ENCODE results near the gene PYROXD2. TPM values are rescaled to one million over a fixed set of nuclear protein-coding genes. Genes with fewer than 3 reads are reported as not detected.
A peak's percentile ranks its signal among the peaks of the same experiment; 100 is the strongest.

The PYROXD2 gene
- total RNA-seq, 1 donor from 2014 or later, result 2.8 TPM

DNA sequence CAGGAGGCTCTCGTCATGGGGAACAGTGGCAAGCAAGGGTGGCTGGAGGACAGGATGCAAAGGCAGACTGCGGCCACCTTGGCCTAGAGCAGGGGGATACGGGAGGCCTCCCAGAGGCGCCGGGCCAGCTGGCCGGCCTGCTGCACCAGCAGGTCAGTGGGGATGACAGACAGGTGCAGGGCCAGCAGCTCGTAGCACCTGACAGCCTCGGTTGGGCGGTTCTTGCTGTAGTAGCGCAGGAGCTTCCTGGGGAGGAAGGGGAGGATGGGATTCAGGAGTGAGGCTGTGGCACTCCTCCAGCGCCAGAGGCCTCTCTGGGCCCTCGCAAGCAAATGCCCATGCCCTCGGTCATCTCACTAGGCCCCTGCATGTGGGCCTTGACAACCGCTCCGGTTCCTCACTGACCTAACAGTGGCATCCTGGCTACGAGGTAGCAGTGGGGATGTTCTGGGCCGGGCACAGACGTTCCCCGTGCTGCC, 2.5 kb upstream of the PYROXD2 start:
- H3K27me3 Mint-ChIP-seq (ENCODE audit: low read depth), result no peaks in the 10 kb centered on the region
- no peaks in the 10 kb centered on the region for H3K9me3 Mint-ChIP-seq
- H3K27ac Mint-ChIP-seq, result no peak overlapping the region

DNA sequence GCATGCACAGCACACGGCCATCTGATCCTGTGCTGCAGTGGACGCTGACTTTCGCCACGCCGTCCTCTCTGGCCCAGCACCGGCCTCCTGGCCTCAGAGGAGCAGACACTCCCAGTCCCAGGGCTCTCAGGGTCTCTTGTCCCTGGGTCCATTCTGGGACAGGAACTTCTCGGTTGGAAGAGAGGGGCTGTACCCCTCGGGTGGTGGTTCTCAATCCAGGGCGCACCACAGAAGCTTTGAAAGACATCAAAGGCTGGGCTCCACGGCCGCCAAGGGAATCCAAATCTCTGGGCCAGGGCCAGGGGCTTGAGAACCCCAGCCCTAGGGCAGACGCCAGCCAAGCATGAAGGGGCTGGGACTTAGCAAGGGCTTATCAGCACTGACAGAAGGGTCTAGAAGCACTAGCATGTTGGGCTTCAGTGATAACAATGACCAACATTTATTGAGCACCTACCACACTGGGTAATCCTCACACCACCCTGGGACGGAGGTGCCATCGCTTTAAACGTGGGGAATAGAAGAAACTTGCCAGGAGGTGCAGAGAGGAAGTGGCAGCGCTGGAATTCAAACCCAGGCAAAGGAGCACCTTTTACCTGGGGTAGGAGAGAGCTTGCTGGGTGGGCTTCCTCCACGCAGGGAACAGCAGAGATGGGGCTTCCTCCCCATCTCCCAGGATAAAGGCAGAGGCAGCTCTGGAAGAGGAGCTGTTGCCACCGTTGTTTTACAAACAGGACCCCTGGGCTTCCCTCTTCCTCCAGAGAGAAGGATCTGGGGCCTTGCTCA, 1.8 kb upstream of the PYROXD2 start:
- intact Hi-C loops (cut with micrococcal nuclease), result no loop called here
- Mint-ChIP-seq H3K4me3 (ENCODE audit: low read depth) (no peak overlapping the region), H3K9me3 (no peaks in the 10 kb centered on the region), H3K27me3 (ENCODE audit: low read depth) (no peaks in the 10 kb centered on the region), H3K4me1 (ENCODE audit: low read depth) (peaks cover 10% of the 10 kb centered on the region), H3K27ac (no peak overlapping the region), H3K36me3 (ENCODE audit: low read depth) (peaks cover 21% of the 10 kb centered on the region)
- DNase-seq (ENCODE audit: low spot score), result no peak

More for the DNA sequence above, 2.5 kb upstream of the PYROXD2 start:
- no peak for DNase-seq (ENCODE audit: low spot score)
- intact Hi-C loops (cut with micrococcal nuclease), result no loop called here
- Mint-ChIP-seq H3K4me3 (ENCODE audit: low read depth) (no peak overlapping the region), H3K4me1 (ENCODE audit: low read depth) (peaks cover 10% of the 10 kb centered on the region), H3K36me3 (ENCODE audit: low read depth) (peaks cover 22% of the 10 kb centered on the region)

DNA sequence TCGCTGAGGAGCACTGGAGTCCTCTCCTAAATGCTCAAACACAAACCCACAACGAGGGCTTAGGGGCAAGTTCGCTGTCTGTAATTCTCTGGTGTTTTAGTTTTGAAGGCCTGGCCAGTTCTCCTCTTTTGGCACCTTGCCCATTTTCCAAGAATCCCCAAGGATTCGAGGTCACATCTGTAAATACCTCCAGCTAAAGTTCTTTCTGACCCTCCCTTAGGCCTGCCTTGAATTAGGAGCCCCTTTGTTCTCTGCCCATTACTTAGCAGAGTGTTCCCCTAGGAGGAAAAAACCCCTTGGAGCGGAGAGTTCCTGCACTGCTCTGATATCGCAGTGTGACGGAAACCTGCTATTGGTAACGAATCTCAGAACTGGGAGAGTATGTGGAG, 743 bp upstream of the PYROXD2 start:
- intact Hi-C loops (cut with micrococcal nuclease), result no loop called here
- peak overlapping the region; percentile 28 for H3K27ac Mint-ChIP-seq
- no peak for DNase-seq (ENCODE audit: low spot score)

DNA sequence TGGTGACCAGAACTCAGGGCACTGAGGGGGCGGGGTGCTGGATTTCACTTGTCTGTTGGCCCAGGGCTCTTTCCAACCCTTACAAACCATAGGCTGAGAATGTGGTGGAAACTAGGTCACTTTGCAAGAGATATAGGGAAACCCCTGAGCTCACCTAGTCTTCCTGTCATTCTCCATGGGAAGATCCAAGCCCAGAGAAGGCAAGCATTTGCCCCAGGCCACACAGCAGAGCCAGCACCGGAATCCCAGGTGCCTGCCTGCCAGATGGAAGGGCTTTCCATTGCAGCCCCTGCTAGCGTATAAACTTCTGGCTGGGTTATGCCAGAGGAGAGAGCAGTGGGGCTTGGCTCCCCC, 427 bp downstream of the PYROXD2 start:
- no peaks in the 10 kb centered on the region for H3K9me3 Mint-ChIP-seq
- peaks cover 9% of the 10 kb centered on the region for H3K36me3 Mint-ChIP-seq (ENCODE audit: low read depth)
- DNase-seq (ENCODE audit: low spot score), result no peak
- H3K27ac Mint-ChIP-seq, result peak overlapping the region; percentile 79
- no peaks in the 10 kb centered on the region for H3K27me3 Mint-ChIP-seq (ENCODE audit: low read depth)
- H3K4me1 Mint-ChIP-seq (ENCODE audit: low read depth), result peaks cover 10% of the 10 kb centered on the region
- intact Hi-C loops (cut with micrococcal nuclease), result no loop called here
- peak overlapping the region; percentile 82 for H3K4me3 Mint-ChIP-seq (ENCODE audit: low read depth)

More for the DNA sequence above, 743 bp upstream of the PYROXD2 start:
- H3K4me1 Mint-ChIP-seq (ENCODE audit: low read depth), result peaks cover 10% of the 10 kb centered on the region
- H3K27me3 Mint-ChIP-seq (ENCODE audit: low read depth), result no peaks in the 10 kb centered on the region
- H3K36me3 Mint-ChIP-seq (ENCODE audit: low read depth), result peaks cover 16% of the 10 kb centered on the region
- no peak overlapping the region for H3K4me3 Mint-ChIP-seq (ENCODE audit: low read depth)
- H3K9me3 Mint-ChIP-seq, result no peaks in the 10 kb centered on the region

DNA sequence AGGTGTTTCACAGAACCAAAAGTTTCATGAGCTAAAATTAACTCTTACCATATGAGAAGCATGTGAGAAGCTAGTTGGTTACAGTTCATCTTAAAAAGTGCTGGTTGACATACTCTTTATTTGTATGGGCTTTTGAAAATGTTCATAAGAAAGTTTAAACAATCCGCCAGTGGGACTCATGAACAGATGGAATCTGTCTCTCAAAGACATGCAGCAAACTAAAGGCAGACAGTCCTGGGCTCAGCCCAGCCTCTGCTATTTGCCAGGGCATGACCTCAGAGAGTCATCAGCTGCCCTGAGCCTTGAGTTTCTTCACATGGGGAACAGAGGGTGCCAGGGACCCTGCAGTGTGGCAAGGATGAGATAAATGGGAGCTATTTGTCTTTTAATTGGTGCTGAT, 3.2 kb downstream of the PYROXD2 start:
- DNase-seq (ENCODE audit: low spot score), result no peak
- peaks cover 10% of the 10 kb centered on the region for H3K4me1 Mint-ChIP-seq (ENCODE audit: low read depth)
- peaks cover 3% of the 10 kb centered on the region for H3K36me3 Mint-ChIP-seq (ENCODE audit: low read depth)
- H3K27ac Mint-ChIP-seq, result no peak overlapping the region
- no peak overlapping the region for H3K4me3 Mint-ChIP-seq (ENCODE audit: low read depth)
- no peaks in the 10 kb centered on the region for H3K27me3 Mint-ChIP-seq (ENCODE audit: low read depth)
- no peaks in the 10 kb centered on the region for H3K9me3 Mint-ChIP-seq
- intact Hi-C loops (cut with micrococcal nuclease), result no loop called here

DNA sequence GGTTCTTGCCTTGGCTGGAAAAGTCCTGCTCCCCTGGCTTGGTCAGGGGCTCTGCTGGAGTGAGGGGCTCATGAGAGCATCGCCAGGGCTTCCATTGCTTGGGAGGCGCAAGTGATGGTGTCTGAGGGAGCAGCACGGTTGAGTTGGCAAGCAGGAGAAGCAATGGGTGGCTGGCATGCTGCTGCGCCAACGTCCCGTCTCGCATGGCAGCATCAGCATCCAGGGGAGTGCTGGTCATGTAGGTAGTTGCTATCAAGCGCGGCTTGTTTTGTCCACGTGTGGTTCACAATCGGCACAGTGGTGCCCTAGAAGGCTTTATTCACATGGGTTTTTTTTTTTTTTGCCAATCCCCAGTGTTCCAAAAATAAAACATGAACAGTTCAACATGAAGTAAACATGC, 3.8 kb downstream of the PYROXD2 start:
- Mint-ChIP-seq H3K9me3 (no peaks in the 10 kb centered on the region), H3K4me3 (ENCODE audit: low read depth) (no peak overlapping the region), H3K27ac (no peak overlapping the region), H3K36me3 (ENCODE audit: low read depth) (peaks cover 3% of the 10 kb centered on the region), H3K27me3 (ENCODE audit: low read depth) (no peaks in the 10 kb centered on the region), H3K4me1 (ENCODE audit: low read depth) (peaks cover 10% of the 10 kb centered on the region)
- intact Hi-C loops (cut with micrococcal nuclease), result no loop called here
- DNase-seq (ENCODE audit: low spot score), result no peak

DNA sequence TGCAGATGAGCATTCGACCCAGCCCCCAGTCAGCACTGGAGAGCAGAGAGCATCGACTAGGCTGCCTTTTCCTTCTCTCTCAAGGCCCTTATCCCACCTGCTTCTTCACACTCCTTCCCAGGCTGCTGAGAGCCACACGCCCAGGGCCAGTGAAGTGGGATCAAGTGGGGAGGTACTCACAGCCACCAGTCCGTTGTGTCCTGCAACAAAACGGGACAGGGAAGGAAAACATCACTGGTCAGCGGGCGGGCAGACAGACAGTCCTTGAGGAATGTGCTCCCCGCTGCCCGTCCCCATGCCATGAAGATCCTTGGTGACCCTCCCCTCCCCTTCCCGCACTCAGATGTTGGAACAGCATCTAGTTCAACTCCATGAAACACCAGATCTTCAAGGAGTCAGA, 4.2 kb downstream of the PYROXD2 start:
- Mint-ChIP-seq H3K36me3 (ENCODE audit: low read depth) (peaks cover 3% of the 10 kb centered on the region), H3K27me3 (ENCODE audit: low read depth) (no peaks in the 10 kb centered on the region), H3K4me1 (ENCODE audit: low read depth) (peaks cover 10% of the 10 kb centered on the region), H3K9me3 (no peaks in the 10 kb centered on the region), H3K27ac (no peak overlapping the region), H3K4me3 (ENCODE audit: low read depth) (no peak overlapping the region)
- intact Hi-C loops (cut with micrococcal nuclease), result no loop called here
- DNase-seq (ENCODE audit: low spot score), result no peak

DNA sequence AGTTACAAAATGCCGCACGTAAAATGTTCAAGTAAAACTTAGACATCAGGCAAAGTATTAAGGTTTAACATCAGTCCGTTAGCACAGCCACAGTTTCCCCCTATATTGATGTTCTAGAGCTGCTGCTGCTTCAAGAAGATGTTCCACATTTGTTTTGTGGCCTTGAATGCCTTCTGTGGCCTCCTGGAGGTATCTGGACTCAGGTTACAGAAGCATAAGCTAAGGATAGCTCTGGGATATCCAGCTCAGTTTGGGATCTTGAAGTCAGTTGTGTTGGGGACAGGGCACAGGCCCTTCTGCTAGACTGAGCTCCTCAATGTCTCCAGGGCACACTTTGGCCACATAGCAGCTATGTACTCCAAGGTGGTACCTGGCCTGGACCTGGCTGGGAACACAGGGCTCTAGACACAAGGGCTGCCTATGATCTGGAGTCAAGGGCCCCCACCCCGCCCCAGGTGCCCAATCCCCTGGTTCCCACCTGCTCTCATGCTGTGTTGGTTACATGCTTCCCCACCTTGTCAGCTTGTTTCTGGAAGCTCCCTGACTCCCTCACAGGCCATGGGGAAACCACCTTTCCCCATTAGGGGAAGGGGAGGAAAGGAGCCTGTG, 4.7 kb downstream of the PYROXD2 start:
- Mint-ChIP-seq H3K27ac (no peak overlapping the region), H3K27me3 (ENCODE audit: low read depth) (no peaks in the 10 kb centered on the region)
- intact Hi-C loops (cut with micrococcal nuclease), result no loop called here

DNA sequence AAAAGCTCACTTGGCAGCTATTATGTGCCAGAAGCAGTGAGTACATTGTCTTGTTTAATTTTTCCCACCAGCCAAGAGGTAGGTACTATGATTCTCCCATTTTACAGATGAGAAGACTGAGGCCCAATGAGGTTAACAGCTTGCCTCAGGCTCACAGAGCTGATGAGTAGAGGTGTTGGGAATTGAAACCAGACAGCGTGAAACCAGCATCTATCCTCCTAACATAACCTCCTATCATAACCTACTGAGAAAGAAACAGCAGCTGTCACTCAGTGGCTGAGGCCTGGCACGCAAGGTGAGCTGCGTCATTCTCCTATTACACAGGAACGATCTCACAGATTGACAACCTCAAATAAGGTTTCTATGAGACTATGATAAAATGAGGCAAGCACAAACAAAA, 6.2 kb downstream of the PYROXD2 start:
- Mint-ChIP-seq H3K9me3 (no peaks in the 10 kb centered on the region), H3K36me3 (ENCODE audit: low read depth) (no peaks in the 10 kb centered on the region), H3K27me3 (ENCODE audit: low read depth) (no peaks in the 10 kb centered on the region), H3K27ac (no peak overlapping the region), H3K4me1 (ENCODE audit: low read depth) (peaks cover 11% of the 10 kb centered on the region), H3K4me3 (ENCODE audit: low read depth) (no peak overlapping the region)
- DNase-seq (ENCODE audit: low spot score), result no peak
- intact Hi-C loops (cut with micrococcal nuclease), result no loop called here

More for the DNA sequence above, 4.7 kb downstream of the PYROXD2 start:
- peaks cover 9% of the 10 kb centered on the region for H3K4me1 Mint-ChIP-seq (ENCODE audit: low read depth)
- H3K36me3 Mint-ChIP-seq (ENCODE audit: low read depth), result peaks cover 3% of the 10 kb centered on the region
- no peak overlapping the region for H3K4me3 Mint-ChIP-seq (ENCODE audit: low read depth)
- H3K9me3 Mint-ChIP-seq, result no peaks in the 10 kb centered on the region
- DNase-seq (ENCODE audit: low spot score), result no peak

DNA sequence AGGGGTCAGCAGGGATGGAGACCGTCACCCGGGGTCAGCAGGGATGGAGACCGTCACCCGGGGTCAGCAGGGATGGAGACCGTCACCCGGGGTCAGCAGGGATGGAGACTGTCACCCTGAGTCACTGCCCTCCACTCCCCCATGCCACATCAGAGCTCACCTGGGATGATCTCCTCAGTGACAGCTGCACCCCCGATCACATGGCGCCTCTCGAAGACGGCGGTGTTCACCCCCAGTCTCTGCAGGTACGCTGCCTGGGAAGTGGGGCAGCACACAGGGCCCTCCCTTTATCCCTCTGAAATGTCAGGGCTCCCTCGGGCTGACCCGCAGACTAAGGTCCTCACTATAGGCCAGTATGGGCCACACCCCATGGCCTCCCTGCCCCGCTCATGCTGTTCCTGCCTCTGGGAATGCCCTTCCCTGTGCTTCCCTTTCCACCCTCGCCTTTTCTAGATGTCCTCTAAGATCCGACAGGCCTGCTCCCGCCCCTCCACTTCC, 7.2 kb downstream of the PYROXD2 start:
- intact Hi-C loops (cut with micrococcal nuclease), result no loop called here
- H3K9me3 Mint-ChIP-seq, result no peaks in the 10 kb centered on the region
- H3K4me3 Mint-ChIP-seq (ENCODE audit: low read depth), result no peak overlapping the region
- H3K27me3 Mint-ChIP-seq (ENCODE audit: low read depth), result no peaks in the 10 kb centered on the region
- H3K36me3 Mint-ChIP-seq (ENCODE audit: low read depth), result no peaks in the 10 kb centered on the region
- peaks cover 17% of the 10 kb centered on the region for H3K4me1 Mint-ChIP-seq (ENCODE audit: low read depth)
- H3K27ac Mint-ChIP-seq, result no peak overlapping the region
- no peak for DNase-seq (ENCODE audit: low spot score)

DNA sequence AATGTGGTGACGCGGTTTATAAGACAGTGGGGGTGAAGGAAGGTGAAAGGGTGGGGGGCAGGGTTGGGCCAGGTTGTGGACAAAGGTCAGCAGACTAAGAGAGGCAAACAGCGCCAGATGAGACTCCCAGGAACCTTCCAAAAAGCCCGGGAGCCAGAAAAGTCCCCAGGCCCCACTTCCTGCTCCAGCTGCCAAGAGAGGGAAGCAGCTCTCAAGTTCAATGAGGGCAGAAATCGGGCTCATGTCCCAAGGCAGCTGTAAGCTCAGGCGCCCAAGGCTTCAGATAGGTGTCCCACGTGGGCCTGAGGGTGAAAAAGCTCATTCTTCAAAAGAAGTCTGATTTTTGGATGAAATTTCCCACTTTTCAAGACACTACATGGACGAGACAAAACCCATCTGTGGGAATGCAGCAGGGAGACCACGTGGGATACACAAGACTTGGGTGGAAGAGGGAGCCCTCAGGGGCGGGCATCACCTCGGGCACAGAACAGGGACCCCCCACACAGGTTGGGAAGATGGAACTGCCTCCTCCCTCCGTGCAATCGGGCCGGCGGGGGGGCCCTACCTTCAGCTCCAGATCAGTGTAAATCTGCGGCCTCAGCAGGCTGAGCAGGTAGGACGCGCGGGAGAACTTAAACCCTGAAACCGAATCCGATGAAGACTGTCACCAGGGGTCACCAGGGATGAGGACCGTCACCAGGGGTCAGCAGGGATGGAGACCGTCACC, 7.8 kb downstream of the PYROXD2 start:
- intact Hi-C loops (cut with micrococcal nuclease), result no loop called here
- H3K4me1 Mint-ChIP-seq (ENCODE audit: low read depth), result peaks cover 17% of the 10 kb centered on the region
- no peak for DNase-seq (ENCODE audit: low spot score)
- H3K27ac Mint-ChIP-seq, result no peak overlapping the region
- H3K9me3 Mint-ChIP-seq, result no peaks in the 10 kb centered on the region
- H3K4me3 Mint-ChIP-seq (ENCODE audit: low read depth), result no peak overlapping the region
- H3K27me3 Mint-ChIP-seq (ENCODE audit: low read depth), result no peaks in the 10 kb centered on the region
- no peaks in the 10 kb centered on the region for H3K36me3 Mint-ChIP-seq (ENCODE audit: low read depth)

DNA sequence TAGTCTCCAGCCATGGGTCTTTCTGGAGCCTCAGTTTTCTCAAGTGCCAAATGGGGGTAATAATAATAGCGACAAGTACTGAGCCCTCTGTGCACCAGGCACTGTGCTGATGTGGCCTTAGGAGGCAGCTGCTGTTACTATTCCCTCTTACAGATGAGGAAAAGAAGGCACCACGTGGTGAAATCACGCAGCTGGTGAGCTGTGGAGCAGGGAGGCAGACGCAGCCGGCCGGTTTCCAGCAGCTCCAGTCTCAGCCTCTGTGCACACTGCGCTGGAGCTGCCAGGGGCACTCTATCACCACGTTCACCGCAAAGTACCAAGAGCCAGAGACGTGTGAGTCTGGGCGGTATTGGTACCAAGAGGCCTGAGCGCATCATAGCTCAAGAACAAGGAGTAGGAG, 9.6 kb downstream of the PYROXD2 start:
- intact Hi-C loops (cut with micrococcal nuclease), result no loop called here
- Mint-ChIP-seq H3K4me1 (ENCODE audit: low read depth) (peaks cover 17% of the 10 kb centered on the region), H3K4me3 (ENCODE audit: low read depth) (no peak overlapping the region)

More for the DNA sequence above, 9.6 kb downstream of the PYROXD2 start:
- DNase-seq (ENCODE audit: low spot score), result no peak
- Mint-ChIP-seq H3K36me3 (ENCODE audit: low read depth) (no peaks in the 10 kb centered on the region), H3K9me3 (no peaks in the 10 kb centered on the region), H3K27me3 (ENCODE audit: low read depth) (no peaks in the 10 kb centered on the region), H3K27ac (no peak overlapping the region)

Data from activated T-helper 2 cell treated with anti-CD3 and anti-CD28 coated beads, Interferon-gamma antibody, Interleukin-2, Interleukin-4, amounts not matched to agents 10 μg/mL and 5 μg/mL and 100 μg/mL, durations not matched to agents 14 hours and 24 hours and 36 hours (primary cell).